Measurements from ENCODE around the gene GSN. TPM values are rescaled to one million over a fixed set of nuclear protein-coding genes. Genes with fewer than 3 reads are reported as not detected.
A peak's percentile ranks its signal among the peaks of the same experiment; 100 is the strongest.
"Not testable (repeated sequence)": the region's sequence is repeated elsewhere in the genome, so short reads cannot be mapped to it uniquely, and the experiment has no call there.

GSN gene
- polyA plus RNA-seq, 1 experiment: 421 TPM

- Histone ChIP-seq H3K27ac (ENCODE audit: low read depth, low read length) (peak overlapping the region; percentile 93), H3K27me3 (ENCODE audit: control insufficient read depth, insufficient read depth, low read length) (no peaks in the 10 kb centered on the region), H3K4me3 (ENCODE audit: low read depth, low read length) (peak overlapping the region; percentile 20; the same call in 1 of the 2 replicates), H3K9me3 (ENCODE audit: control insufficient read depth, insufficient read depth, low read length) (no peaks in the 10 kb centered on the region)
- ChIA-PET CTCF (interaction anchor here (0.8 to 4.8 kb wide), 7 partner anchors 9 to 86 kb away, joined by 3 to 30 read pairs (median 4); no protein-coding TSS in a partner anchor), POLR2A (interaction anchor here (0.6 to 2.1 kb wide), 8 partner anchors 9 to 1702 kb away, joined by 3 to 23 read pairs (median 4); partner anchors contain the start of gene GSN)
- peak; percentile 27; the same call in 1 of the 2 replicates for TF ChIP-seq CTCF (IDR thresholded peaks at IDR 0.05; ENCODE audit: low read depth, low read length)
- peak; percentile 80 for DNase-seq (ENCODE audit: low read depth, low spot score)
These were observed 19.2 kb downstream of the GSN start for GRCh38 chr9:121286973-121287741.

DNA sequence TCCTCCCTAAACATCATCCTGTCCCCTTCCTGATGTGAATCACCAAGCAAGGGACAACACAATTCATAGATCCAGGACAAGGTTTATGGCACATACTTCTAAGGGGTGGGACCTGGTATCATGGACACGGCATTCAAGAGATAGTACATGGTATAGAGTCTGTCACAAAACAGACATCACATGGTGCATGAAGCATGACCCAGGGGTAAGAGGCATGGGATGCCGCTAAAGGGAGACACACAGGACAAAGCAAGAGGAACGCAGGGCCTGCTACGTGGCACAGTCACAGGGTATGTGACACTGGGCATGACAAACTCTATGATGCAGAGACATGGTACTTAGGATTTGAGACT is 20.7 kb downstream of the GSN start:
- ChIA-PET POLR2A (interaction anchor here (1.3 to 1.8 kb wide), 2 partner anchors 10 to 11 kb away, joined by 3 to 8 read pairs; no protein-coding TSS in a partner anchor), CTCF (interaction anchor here (0.7 to 4.8 kb wide), 4 partner anchors 10 to 110 kb away, joined by 3 to 30 read pairs (median 20); no protein-coding TSS in a partner anchor)
- H3K9me3 ChIP-seq (ENCODE audit: control insufficient read depth, insufficient read depth, low read length): no peaks in the 10 kb centered on the region
- no peak overlapping the region for H3K4me3 ChIP-seq (ENCODE audit: low read depth, low read length)
- H3K27ac ChIP-seq (ENCODE audit: low read depth, low read length): peak overlapping the region; percentile 77
- no peak for DNase-seq (ENCODE audit: low read depth, low spot score)
- no peaks in the 10 kb centered on the region for H3K27me3 ChIP-seq (ENCODE audit: control insufficient read depth, insufficient read depth, low read length)
- no peak for TF ChIP-seq CTCF (IDR thresholded peaks at IDR 0.05; ENCODE audit: low read depth, low read length)

DNA sequence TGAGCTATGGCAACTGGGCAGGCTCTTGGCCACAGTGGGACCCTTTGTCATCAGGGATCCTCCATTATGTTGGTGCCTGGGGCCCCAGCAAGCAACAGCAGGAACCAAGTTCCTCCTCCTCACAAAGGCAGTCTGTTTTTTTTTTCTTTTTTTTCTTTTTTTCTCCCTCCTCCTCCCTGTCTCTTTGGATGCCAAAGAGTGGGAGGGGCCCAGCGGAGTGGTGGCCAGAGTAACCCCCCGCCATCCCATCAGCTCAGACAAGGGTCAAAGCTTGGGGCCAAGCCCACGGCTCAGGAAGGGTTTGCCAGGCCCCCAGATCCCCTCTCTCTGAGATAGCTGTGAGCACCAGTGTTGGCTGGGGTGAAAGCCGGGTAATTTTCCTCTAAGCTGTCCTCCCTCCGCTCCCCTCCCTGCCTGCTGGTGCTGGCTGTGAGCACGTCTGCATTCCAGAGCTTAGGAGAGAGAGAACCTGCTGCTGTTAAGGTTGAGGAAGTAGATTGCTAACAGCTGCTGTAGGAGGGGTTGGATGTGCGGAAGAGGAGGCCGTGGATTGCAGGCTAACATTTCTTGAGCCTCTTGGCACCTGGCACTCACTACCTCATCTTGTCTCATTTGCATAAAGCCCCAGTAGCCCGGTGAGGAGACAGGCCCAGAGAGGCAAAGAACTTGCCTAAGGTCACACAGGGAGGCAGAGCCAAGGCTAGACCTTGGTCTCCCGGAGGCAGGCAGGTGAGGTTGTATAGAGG is 21.2 kb downstream of the GSN start:
- TF ChIP-seq CTCF (IDR thresholded peaks at IDR 0.05; ENCODE audit: low read depth, low read length): no peak
- DNase-seq (ENCODE audit: low read depth, low spot score): peak; percentile 48
- Histone ChIP-seq H3K27me3 (ENCODE audit: control insufficient read depth, insufficient read depth, low read length) (no peaks in the 10 kb centered on the region), H3K9me3 (ENCODE audit: control insufficient read depth, insufficient read depth, low read length) (no peaks in the 10 kb centered on the region), H3K27ac (ENCODE audit: low read depth, low read length) (peak overlapping the region; percentile 77), H3K4me3 (ENCODE audit: low read depth, low read length) (no peak overlapping the region)
- ChIA-PET POLR2A (interaction anchor here (1.0 to 1.8 kb wide), 3 partner anchors 10 to 12 kb away, joined by 3 to 8 read pairs (median 4); no protein-coding TSS in a partner anchor), CTCF (interaction anchor here (0.7 to 4.8 kb wide), 3 partner anchors 11 to 110 kb away, joined by 3 to 30 read pairs (median 29); no protein-coding TSS in a partner anchor)

GRCh38 chr9:121289772-121290370 is 21.9 kb downstream of the GSN start:
- no peak for TF ChIP-seq CTCF (IDR thresholded peaks at IDR 0.05; ENCODE audit: low read depth, low read length)
- DNase-seq (ENCODE audit: low read depth, low spot score): no peak
- Histone ChIP-seq H3K27me3 (ENCODE audit: control insufficient read depth, insufficient read depth, low read length) (no peaks in the 10 kb centered on the region), H3K9me3 (ENCODE audit: control insufficient read depth, insufficient read depth, low read length) (no peaks in the 10 kb centered on the region), H3K4me3 (ENCODE audit: low read depth, low read length) (no peak overlapping the region), H3K27ac (ENCODE audit: low read depth, low read length) (peak overlapping the region; percentile 68)
- POLR2A ChIA-PET: interaction anchor here (1.0 to 1.8 kb wide), 3 partner anchors 9 to 13 kb away, joined by 3 to 8 read pairs (median 4); no protein-coding TSS in a partner anchor
- CTCF ChIA-PET: interaction anchor here (0.9 to 4.8 kb wide), 4 partner anchors 12 to 111 kb away, joined by 3 to 30 read pairs (median 16); no protein-coding TSS in a partner anchor

- POLR2A ChIA-PET; H3K27ac ChIP-seq (ENCODE audit: low read depth, low read length); DNase-seq (ENCODE audit: low read depth, low spot score); H3K9me3 ChIP-seq (ENCODE audit: control insufficient read depth, insufficient read depth, low read length); H3K4me3 ChIP-seq (ENCODE audit: low read depth, low read length); H3K27me3 ChIP-seq (ENCODE audit: control insufficient read depth, insufficient read depth, low read length): not testable (repeated sequence)
- CTCF ChIA-PET: interaction anchor here (0.8 to 1.6 kb wide), 2 partner anchors 19 to 28 kb away, joined by 3 to 5 read pairs; no protein-coding TSS in a partner anchor
These were observed 23.6 kb downstream of the GSN start for GRCh38 chr9:121291536-121291935.

Measured in AG04450 (cell line).